GM19372 (cell line): Measurements from ENCODE around the gene PTPRG.
"Not testable (repeated sequence)": the region's sequence is repeated elsewhere in the genome, so short reads cannot be mapped to it uniquely, and the experiment has no call there.

Experiments
- ATAC-seq: cut with Tn5 transposase; IDR thresholded peaks from one replicate; pipeline ENCODE4 v1.9.1; 2021; ENCODE audit warnings: mild to moderate bottlenecking, low read depth, moderate library complexity; ENCODE audit not compliant: unreplicated experiment

PTPRG gene

DNA sequence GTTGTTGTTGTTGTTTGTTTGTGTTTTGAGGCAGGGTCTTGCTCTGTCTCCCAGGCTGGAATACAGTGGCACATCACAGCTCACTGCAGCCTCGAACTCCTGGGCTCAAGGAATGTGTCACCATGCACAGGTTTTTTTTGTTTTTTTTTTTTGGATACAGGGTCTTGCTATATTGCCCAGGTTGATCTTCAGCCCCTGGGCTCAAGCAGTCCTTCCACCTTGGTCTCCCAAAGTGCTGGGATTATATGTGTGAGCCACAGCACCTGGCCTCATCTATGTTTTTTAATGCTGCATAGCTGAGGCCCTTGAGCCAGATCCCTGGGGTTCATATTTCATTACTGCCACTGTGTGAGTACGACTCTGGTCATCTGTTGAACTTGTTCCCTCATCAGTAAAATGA is 459.3 kb downstream of the PTPRG start:
- ATAC-seq: no peak

DNA sequence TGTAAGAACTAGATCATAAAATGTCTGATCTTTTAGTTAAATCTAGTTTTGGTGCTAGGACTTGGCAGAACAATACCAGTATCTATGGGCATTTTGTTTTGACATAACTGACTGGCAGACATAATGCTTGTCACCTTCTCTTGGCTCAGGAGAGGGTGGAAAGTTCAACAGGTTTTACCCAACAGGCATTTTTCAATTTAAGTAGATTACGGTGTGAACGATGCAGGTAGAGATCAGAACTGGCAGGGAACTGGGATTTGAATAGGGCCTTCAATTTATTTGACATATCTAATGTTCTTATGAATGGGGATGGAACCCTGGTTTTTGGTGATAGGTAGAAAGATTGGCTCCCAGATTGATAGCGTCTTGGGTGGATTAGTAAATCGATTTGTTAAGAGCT is 460.9 kb downstream of the PTPRG start:
- no peak for ATAC-seq

DNA sequence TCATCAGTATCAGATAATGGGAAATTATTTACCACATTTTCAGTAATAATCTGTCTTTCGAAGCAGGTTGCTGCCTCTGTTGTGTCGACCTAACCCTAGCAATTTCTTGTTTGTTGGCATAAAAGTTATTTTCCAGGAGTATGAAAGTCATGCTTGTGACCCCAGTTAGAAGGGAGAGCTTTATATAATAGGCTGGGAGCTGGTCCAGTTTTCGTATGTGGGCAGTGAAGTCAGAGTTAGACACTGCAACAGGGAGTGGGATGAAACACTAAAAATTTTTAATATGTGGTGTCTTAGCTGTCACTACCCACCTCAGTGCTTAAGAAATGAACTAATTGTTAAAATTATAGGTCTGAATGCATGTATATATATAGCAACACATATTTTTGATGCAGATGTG is 463.5 kb downstream of the PTPRG start:
- no peak for ATAC-seq

DNA sequence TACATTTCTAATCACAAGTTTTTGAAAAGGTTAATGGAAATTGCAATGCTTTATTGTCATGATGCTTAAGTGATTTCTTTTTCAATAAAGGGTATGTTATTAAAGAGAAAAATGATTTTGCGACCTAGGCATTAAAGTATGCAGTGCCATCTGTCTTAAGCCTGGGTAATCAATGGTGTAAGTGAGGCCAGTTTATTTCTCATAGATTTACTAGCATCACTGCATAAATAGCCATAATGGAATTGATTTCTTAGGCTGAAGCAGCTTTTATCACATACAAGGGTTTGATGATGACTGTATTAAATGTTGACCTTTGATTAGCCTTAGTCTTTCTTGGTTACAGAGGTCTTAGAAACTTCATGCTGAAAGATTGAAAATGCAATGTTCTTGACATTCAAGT is 464.5 kb downstream of the PTPRG start:
- ATAC-seq: no peak

DNA sequence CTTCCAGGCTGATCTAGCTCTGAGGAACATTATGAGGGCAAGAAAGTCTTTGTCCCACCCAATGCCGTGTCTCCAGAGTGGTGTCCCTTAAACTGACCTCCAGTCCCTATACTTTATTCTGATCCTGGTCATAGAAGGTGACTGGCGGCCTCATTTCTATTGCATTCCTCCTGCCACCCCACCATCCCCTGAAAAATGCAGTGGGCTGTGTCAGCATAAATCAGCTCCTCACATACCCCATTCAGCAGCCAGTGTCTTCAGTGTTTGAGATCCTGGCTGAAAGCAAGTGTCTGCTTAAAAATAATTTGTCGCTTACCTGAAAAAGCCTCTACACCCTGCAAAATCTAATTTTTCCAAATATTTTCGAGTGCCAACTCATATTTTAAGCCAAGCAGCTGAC is 465.9 kb downstream of the PTPRG start:
- no peak for ATAC-seq

DNA sequence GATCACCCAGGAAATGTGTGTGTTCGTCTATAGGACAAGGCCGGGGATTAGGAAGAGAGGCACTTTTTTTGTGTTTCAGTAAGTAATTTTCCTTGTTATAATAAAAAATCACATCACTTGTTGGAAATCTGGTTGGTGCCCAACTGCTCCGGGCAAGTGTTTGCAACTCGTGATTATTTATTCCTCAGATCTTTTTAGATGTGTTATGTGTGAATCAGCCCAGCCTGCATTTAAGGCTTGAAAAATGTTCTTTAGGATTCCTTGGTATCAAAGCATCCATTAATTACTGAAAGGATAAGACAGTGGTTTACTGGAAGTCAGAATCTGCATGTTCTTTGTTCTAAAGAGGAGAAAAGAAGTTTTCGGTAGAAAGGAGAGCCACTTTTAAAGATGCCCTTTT is 466.4 kb downstream of the PTPRG start:
- ATAC-seq: no peak

DNA sequence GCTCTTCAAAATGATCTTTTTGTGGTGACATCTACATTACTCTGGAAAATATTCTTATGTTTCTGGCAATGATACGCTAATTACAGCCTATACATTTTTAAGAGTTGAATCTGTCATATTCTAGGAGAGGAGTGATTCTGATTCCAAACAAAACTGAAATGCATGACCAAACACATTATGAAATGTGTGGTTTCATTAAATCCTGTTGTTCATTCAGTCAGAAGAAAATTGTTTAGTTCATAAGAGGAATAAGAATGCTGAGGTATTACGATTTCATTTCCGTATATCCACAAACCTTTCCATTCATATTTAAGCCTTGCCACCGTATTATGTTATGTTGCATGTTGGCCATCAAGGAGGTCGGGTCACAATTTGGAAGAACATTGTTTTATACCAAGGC is 466.9 kb downstream of the PTPRG start:
- no peak for ATAC-seq

DNA sequence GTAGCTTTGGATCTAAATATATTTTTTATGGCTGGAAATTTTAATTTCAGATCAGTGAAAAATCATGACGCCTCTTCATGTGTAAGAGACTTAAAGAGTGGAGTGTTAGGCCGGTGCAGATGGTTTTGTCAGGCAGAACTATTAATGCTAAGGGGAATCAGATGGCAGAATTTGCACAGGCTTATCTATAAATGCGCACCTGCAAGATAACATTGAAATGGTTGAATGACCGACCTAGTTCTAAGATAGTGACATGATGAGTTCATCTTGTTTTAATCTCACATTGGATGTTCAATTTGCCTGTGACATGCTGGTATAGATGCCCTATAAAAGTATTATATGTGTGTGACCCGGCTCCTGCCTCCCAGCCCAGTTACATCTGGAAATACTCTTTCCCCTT is 471.4 kb downstream of the PTPRG start:
- ATAC-seq: no peak

DNA sequence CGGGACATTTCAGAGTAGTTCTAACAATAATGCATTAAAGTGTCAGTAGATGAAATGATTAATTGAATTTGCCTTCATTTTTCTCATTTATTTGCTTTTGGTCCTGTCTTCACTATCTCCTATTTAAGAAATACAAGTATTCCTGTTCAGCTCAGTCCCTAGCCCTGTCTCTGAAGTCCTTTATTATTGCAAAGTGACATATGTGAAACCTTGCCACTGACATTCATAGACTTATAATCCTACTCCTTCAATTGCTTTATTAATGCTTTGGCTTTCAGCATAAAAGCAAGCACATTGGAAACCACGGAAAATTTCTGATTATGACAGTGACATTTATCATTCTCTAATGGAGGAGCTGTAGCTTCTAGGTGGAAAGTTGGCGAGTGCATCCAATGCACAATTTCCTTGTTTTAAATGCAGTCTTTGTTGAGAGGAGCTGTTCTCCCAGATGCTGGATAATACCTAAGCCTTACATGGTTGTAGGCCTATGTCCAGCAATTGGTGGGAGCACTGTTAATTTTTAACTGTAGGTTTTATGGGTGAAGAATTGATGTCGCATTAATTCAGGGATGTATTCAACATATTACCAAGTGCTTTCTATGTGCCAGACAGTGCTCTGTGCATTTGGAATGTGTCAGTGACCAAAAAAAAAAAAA is 474.2 kb downstream of the PTPRG start:
- no peak for ATAC-seq

DNA sequence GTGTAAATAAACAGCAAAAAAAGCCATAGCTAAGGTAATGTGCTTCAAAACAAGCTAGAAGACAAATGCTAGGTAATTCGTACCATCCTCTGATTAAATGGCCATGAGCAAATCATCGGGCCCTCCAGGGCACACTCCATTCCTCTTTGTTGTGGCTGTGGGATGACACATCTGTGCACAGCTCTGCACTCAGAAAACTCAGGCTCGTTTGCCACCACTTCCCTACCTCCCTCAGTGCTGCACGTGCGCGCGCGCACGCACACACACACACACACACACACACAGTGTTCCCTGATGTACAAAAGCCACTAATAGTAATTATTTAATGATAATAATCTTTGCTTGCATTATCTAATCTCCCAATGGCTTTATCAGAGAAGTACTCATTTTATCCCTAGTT is 475.4 kb downstream of the PTPRG start:
- ATAC-seq: no peak

DNA sequence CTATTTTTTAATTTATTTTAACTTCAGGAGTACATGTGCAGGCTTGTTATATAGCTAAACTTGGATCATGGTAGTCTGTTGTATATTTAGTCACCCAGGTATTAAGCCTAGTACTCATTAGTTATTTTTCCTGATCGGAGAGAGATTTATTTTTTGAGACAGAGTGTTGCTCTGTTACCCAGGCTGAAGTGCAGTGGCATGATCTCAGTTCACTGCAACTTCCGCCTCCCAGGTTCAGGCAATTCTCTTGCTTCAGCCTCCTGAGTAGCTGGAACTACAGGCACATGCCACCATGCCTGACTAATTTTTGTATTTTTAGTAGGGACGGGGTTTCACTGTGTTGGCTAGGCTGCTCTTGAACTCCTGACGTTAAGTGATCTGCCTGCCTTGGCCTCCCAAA is 477.4 kb downstream of the PTPRG start:
- not testable (repeated sequence) for ATAC-seq

DNA sequence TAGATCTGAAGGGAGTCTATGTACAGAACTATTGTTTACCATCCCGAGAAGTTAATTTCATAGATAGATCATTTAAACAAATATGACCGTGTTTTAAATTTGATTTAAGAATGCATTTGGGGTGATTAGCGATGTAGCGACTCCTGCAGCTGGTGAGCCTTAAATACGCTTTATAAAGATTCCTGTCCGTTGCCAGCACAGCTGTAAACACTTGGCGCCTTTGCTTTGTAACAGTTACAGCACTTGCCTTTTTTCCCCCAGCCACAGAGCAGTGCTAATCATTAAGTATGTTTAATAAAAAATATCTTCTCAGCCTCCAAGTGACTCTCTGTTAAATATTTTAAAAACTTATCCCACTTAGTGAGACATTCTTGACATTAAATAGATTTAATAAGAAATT is 478.2 kb downstream of the PTPRG start:
- ATAC-seq: no peak

DNA sequence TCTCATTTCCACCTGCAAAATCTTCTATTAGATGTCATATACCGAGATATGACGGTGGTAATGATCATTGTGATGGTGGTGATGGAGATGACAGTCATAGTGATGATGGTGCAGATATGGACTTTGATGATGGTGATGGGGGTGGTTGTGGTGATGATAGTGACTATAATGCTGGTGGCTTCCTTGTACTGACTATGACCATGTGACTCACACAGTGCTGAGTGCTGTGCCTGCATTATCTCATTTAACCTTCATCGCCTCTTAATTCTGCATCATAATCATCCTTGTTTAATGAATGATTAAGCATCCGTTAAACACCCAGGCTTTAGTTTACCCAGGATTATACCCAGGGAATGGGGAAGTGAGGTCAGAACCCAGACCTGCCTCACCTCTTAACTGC is 480.3 kb downstream of the PTPRG start:
- no peak for ATAC-seq

DNA sequence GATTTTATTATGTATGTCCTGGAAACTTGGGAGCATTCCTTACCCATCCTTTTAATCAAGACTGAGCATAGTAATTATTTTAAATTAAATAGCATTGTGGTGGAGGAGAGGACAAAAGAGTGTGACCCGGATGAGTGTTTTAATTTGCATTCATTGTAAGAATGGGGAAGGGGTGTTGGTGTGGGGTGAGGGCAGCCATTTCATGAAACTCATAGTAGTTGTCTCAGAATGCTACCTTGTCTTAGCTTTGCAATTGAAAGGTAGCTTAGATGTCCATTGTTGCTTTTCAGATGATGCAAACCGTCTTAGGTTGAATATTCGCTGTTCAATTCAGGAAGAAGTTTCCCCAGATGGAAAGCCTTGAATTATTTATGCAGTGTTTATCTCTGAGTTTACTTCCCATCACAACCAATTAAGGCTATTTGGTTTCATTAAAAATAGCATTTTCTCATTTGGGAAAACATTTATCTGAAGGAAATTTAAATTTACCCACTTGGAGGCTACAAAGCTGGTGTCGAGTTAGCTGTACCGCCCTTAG is 483.6 kb downstream of the PTPRG start:
- ATAC-seq: no peak

DNA sequence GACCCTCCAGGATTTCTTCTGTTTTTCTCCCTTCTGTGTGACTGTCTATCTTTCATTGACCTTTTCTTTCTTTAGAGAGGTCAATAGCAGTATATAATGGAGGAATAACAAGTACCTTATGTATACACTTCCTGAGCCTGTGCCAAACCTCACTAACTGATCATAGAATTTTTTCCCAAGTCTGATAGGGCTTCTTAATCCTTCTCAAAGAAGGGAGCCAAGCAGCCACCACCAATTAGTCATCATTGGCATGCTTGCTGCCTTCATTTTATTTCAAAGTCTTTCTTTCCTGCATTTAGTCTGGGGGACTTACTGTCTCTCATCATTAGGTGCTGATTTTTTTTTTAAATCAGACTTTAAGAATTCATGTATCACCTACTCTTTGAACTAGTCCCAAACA is 485.0 kb downstream of the PTPRG start:
- ATAC-seq: no peak

DNA sequence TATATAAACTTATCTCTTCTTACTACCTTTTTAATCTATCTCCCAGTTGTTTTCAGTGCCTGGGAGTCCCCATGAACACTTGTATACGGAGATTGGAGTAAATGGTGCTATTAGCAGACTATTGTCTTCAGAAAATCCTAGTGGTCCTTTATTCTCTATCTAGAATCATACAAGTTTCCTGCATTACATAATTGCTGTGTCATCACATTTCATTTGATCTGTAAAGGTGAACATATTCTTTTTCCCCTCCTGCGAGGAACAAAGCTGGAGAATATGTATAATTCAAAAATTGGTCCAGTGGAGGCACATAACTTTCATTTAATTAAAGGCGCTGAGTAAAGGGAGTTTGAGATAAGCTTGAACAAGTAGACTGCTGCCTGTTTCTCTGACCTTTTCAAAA is 487.2 kb downstream of the PTPRG start:
- ATAC-seq: no peak

DNA sequence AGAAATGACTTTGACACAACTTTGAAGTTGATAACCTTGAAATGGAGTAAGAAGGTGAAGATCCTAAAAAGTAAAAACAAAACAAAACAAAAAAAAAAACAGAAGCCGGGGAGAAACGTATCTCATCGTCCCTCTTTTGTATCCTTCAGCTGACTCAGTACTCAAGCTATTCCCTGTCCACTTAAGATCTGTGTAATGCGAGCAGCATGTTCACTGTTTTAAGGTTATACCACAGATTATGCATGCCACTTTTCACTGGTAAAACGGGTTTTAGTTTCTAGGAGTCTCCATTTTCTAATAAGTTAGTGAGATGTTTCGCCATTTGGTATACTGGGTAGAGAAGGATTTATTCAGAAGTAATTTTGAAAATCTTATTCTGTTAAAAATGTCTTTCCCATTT is 487.7 kb downstream of the PTPRG start:
- ATAC-seq: no peak

DNA sequence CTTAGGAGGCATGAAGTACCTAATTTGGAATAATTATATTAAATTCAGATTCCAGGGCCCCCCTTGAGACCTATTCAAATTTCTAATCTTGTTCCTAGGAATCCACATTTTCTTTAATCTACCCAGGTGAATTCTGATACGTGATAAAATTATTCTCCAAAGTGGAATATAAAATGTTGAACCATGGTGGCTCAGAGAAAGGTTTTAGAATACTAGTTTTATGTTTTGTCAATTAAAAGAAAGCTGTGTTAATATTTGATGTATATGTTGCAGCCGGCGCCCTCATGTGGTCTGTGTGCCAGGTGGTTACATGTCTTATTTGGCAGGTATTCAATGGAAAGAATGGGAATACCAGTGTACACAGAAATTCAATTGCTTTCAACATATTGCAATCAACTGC is 490.1 kb downstream of the PTPRG start:
- no peak for ATAC-seq

DNA sequence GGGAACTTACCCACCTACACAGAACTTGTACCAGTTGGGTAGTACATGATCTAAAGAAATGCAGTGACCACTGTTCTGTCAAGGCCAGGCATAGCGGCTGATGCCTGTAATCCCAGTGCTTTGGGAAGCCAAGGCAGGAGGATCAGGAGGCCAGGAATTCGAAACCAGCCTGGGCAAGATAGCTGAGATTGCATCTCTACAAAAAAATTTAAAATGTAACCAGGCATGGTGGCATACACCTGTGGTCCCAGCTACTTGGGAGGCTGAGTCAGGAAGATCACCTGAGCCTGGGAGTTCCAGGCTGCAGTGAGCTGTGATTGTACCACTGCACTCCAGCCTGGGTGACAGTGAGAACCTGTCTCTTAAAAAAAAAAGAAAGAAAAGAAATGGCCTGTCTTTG is 491.0 kb downstream of the PTPRG start:
- no peak for ATAC-seq

DNA sequence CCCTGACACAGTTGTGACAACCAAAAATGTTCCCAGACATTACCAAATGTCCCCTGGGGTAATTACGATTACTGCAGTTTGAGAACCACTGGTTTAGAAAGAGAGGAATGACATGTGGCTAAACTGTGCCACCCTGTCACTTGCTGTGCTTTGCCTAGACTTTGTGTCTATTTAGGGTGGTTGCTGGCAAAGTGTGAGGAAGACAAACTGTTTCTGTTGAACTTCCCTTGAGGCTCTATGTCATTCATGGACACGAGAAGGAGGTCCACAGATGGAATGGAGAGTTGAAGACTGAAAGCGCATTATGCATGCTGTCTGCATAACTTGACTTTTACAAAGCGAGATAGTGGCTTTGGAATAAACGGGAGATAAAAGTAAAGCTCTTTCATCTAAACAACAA is 495.3 kb downstream of the PTPRG start:
- ATAC-seq: no peak

DNA sequence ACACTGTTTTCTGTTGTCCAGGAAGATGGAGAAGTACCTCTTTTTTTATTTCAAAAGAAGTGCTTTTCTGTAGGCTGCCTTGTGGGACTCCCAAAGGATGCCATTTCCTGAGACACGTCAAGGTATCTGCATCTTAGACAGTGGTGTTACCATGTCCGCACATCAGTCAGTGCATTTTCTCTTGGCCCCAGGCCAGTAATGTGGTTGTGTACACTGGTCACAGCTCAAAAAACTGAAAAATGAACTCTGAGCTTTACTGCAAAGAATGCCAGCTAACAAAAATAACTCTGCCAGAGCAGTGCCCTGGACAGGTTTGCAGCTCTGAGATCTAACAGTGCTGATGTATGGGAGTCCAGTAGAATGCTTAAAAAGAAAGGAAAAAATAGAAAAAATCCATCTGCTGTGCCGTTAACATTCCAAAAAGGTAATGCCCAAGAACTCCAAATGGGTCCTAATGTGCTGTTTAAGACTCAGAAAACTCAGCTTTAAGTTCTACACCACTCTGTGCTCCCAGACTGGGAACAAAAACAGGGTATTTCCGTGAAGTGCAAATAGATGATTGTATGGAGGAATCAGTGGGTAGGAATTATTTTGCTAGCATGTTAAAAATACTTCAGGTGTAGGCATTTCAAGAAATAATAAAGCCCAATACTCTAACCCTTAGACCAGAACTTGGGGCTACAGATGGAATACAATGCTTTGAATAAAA is 496.1 kb downstream of the PTPRG start:
- no peak for ATAC-seq

DNA sequence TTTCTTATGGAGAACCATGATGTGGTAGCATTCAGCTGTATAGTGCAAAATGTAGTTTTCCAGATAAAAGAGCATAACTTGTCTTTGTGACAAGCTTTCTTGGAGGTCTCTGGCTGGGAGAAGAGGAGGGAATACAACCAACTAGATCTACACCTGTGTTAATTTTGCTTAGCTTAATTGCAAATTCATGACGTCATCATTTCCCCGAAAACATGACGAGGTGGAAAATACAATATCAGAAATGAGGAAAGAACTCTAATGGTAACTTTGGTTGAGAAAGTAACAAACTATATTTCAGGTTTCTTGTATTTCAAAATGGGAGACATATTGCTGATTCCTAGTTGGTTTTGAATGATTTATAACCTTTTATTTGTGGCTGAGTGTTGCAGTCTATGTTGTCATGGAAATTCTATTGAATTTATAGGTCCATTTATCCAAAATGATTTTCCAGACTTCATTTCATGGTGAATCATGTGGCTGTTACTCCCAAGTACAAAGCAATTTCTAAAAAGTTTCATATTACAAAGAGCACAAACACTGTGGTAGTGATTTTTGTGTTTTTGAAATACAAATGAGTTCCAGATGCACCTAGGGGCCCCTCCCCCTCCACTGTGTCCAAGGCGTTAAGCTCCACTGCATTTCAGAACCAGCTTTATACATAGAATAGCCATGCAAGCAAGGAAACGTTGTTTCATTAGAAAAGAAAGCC is 504.8 kb downstream of the PTPRG start:
- no peak for ATAC-seq
